Subcutaneous abdominal adipose tissue (tissue), 5 donors: Measurements from ENCODE around the gene TMEM217.

Experiments
- H3K27ac ChIP-seq: one replicate; pipeline ENCODE4 v1.7.0; 2013; ENCODE audit warnings: low read depth, mild to moderate bottlenecking, inconsistent platforms, low read length, moderate library complexity
- H3K27me3 ChIP-seq, 5 donors: one replicate each; pipeline ENCODE4 v1.7.0; 2013; ENCODE audit warnings: low read length in 5 of 5, inconsistent platforms in 1 of 5; ENCODE audit not compliant: control insufficient read depth in 5 of 5, insufficient read depth in 4 of 5
- H3K36me3 ChIP-seq, 5 donors: one replicate each; pipeline ENCODE4 v1.7.0; 2013; ENCODE audit warnings: low read length in 5 of 5; ENCODE audit not compliant: control insufficient read depth in 5 of 5, insufficient read depth in 5 of 5
- H3K4me1 ChIP-seq, 5 donors: one replicate each; pipeline ENCODE4 v1.7.0; 2013; ENCODE audit warnings: low read length in 5 of 5, mild to moderate bottlenecking in 3 of 5, moderate library complexity in 1 of 5; ENCODE audit not compliant: control insufficient read depth in 5 of 5, insufficient read depth in 5 of 5
- H3K4me3 ChIP-seq, 5 donors: one replicate each; pipeline ENCODE4 v1.7.0; 2013; ENCODE audit warnings: low read length in 5 of 5, low read depth in 1 of 5
- H3K9ac ChIP-seq, 5 donors: one replicate each; pipeline ENCODE4 v1.7.0; 2013; ENCODE audit warnings: low read length in 5 of 5, mild to moderate bottlenecking in 4 of 5, moderate library complexity in 3 of 5
- H3K9me3 ChIP-seq, 5 donors: one replicate each; pipeline ENCODE4 v1.7.0; 2013; ENCODE audit warnings: low read length in 5 of 5; ENCODE audit not compliant: control insufficient read depth in 5 of 5
- donor health status: healthy.
- donor health status: healthy.
- donor health status: healthy.
- donor health status: healthy.
- donor health status: healthy.

Gene TMEM217

GRCh38 chr6:37170273-37171200, 87.4 kb downstream of the TMEM217 start:
- Histone ChIP-seq H3K27me3 (no peaks in the 10 kb centered on the region), H3K36me3 (peaks cover 15 to 35% (median 33%) of the 10 kb centered on the region in 5 donors), H3K9ac (peak overlapping the region in 4 of 5 donors; percentile 93 to 97 (median 96)), H3K9me3 (no peaks in the 10 kb centered on the region), H3K27ac (peak overlapping the region; percentile 96), H3K4me3 (peak overlapping the region; percentile 91 to 98 (median 94)), H3K4me1 (peaks cover 7 to 61% (median 43%) of the 10 kb centered on the region in 5 donors)

GRCh38 chr6:37169496-37170272, 88.3 kb downstream of the TMEM217 start, which contains the start of gene PIM1:
TSS of gene PIM1 (plus strand) at chr6:37170152. CDS start at chr6:37170576, 424 bp downstream.
- H3K4me3 ChIP-seq = peak within 1 kb of the TSS; percentile 91 to 98 (median 94)

GRCh38 chr6:37168811-37169495, 89.0 kb downstream of the TMEM217 start:
- peak overlapping the region; percentile 93 for H3K27ac ChIP-seq
- H3K4me1 ChIP-seq = peaks cover 7 to 52% (median 37%) of the 10 kb centered on the region in 5 donors
- peak overlapping the region in 4 of 5 donors; percentile 71 to 77 (median 75) for H3K9ac ChIP-seq
- peaks cover 8 to 20% (median 17%) of the 10 kb centered on the region in 5 donors for H3K36me3 ChIP-seq
- peak overlapping the region; percentile 56 to 76 (median 64) for H3K4me3 ChIP-seq
- H3K27me3 ChIP-seq = no peaks in the 10 kb centered on the region
- H3K9me3 ChIP-seq = no peaks in the 10 kb centered on the region

More at GRCh38 chr6:37169496-37170272, 88.3 kb downstream of the TMEM217 start, which contains the start of gene PIM1:
- Histone ChIP-seq H3K27ac (peak within 1 kb of the TSS; percentile 96), H3K27me3 (no peaks in the 10 kb centered on the region), H3K4me1 (peaks cover 7 to 59% (median 43%) of the 10 kb centered on the region in 5 donors), H3K36me3 (peaks cover 10 to 27% (median 24%) of the 10 kb centered on the region in 5 donors), H3K9ac (peak within 1 kb of the TSS in 4 of 5 donors; percentile 93 to 97 (median 96)), H3K9me3 (no peaks in the 10 kb centered on the region)

- Histone ChIP-seq H3K4me3 (peak overlapping the region in 4 of 5 donors; percentile 56 to 76 (median 68)), H3K27ac (peak overlapping the region; percentile 93), H3K4me1 (peaks cover 7 to 45% (median 30%) of the 10 kb centered on the region in 5 donors), H3K27me3 (no peaks in the 10 kb centered on the region), H3K9ac (peak overlapping the region in 4 of 5 donors; percentile 39 to 77 (median 74)), H3K9me3 (no peaks in the 10 kb centered on the region), H3K36me3 (peaks cover 3 to 13% (median 10%) of the 10 kb centered on the region in 5 donors)
Measured at GRCh38 chr6:37168163-37168758, 89.7 kb downstream of the TMEM217 start.

GRCh38 chr6:37162740-37163139, 95.2 kb downstream of the TMEM217 start:
- no peak overlapping the region for H3K27ac ChIP-seq
- no peaks in the 10 kb centered on the region for H3K27me3 ChIP-seq
- peaks cover 0 to 7% (median 0%) of the 10 kb centered on the region in 5 donors for H3K4me1 ChIP-seq
- no peaks in the 10 kb centered on the region for H3K36me3 ChIP-seq
- H3K9ac ChIP-seq = no peak overlapping the region
- H3K4me3 ChIP-seq = no peak overlapping the region
- H3K9me3 ChIP-seq = no peaks in the 10 kb centered on the region
